Measurements from ENCODE around the gene CD3D.

Gene CD3D

DNA sequence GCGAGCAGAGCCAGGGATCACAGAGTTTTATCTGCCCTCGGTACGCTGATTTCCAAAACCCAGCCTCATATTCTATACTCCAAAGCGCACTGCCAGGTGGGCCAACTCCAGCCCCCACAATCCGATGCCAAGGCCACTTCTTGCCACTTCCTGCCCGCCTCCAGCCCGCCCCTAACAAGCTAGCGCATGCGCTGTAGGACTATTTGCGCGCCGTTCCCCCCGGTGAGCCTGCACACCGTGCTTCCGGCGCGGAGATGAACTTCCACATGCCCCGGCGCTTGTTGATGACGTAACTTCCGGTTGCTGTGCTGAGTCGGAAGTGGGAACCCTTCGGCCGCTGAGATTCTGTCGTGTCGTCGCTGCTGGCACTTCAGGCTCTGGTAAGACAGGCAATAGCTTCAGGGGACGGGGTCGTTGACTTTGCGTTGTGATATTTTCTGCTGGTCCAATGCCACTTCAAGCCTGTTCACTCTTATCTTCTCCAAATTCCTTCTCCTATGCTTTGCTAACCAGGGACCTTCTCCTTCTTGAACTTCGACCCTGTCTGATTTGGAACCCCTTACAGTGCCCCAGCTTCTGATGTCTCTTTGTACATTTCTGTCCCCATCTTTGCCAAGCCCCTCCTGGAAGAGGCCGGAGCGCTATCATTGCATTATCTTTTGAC, 16.9 kb upstream of the CD3D start, which contains the start of gene UBE4A:
Gene UBE4A, plus strand, starts transcription at position 306 of the 664 bp plus-strand sequence. CDS start 5,481 bp downstream, outside the sequence.
- no peaks in the 10 kb centered on the region for H3K4me1 ChIP-seq
- no peaks in the 10 kb centered on the region for H3K9me3 ChIP-seq
- H3K4me3 ChIP-seq (ENCODE audit: low read depth, low read length), result peak within 1 kb of the TSS; percentile 99
- TF ChIP-seq, protein P1, sequence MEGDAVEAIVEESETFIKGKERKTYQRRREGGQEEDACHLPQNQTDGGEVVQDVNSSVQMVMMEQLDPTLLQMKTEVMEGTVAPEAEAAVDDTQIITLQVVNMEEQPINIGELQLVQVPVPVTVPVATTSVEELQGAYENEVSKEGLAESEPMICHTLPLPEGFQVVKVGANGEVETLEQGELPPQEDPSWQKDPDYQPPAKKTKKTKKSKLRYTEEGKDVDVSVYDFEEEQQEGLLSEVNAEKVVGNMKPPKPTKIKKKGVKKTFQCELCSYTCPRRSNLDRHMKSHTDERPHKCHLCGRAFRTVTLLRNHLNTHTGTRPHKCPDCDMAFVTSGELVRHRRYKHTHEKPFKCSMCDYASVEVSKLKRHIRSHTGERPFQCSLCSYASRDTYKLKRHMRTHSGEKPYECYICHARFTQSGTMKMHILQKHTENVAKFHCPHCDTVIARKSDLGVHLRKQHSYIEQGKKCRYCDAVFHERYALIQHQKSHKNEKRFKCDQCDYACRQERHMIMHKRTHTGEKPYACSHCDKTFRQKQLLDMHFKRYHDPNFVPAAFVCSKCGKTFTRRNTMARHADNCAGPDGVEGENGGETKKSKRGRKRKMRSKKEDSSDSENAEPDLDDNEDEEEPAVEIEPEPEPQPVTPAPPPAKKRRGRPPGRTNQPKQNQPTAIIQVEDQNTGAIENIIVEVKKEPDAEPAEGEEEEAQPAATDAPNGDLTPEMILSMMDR (IDR thresholded peaks at IDR 0.05; ENCODE audit: low read depth, low read length), result no peak
- peak; percentile 96 for DNase-seq
- no peaks in the 10 kb centered on the region; the same call in 1 of the 2 replicates for H3K36me3 ChIP-seq
- no peaks in the 10 kb centered on the region for H3K27me3 ChIP-seq

DNA sequence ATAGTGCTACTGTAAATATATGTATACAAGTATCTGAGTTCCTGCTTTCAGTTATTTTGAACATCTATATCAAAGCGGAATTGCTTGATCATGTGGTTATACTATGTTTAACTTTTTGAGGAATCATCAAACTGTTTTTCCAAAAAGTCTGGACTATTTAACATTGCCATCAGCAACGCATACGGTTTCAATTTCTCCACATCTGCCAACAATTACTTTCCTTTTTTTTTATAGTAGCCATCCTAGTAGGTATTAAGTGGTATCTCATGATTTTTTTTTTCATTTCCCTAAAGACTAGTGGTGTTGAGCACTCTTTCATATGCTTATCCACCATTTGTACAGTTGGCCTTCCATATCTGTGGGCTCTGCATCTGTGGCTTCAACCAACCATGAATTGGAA, 15.6 kb upstream of the CD3D start:
- Histone ChIP-seq H3K27me3 (no peaks in the 10 kb centered on the region), H3K4me1 (no peaks in the 10 kb centered on the region), H3K36me3 (no peaks in the 10 kb centered on the region), H3K9me3 (no peaks in the 10 kb centered on the region), H3K4me3 (ENCODE audit: low read depth, low read length) (no peak overlapping the region)
- DNase-seq, result no peak
- TF ChIP-seq, protein P1 (IDR thresholded peaks at IDR 0.05; ENCODE audit: low read depth, low read length), result no peak

DNA sequence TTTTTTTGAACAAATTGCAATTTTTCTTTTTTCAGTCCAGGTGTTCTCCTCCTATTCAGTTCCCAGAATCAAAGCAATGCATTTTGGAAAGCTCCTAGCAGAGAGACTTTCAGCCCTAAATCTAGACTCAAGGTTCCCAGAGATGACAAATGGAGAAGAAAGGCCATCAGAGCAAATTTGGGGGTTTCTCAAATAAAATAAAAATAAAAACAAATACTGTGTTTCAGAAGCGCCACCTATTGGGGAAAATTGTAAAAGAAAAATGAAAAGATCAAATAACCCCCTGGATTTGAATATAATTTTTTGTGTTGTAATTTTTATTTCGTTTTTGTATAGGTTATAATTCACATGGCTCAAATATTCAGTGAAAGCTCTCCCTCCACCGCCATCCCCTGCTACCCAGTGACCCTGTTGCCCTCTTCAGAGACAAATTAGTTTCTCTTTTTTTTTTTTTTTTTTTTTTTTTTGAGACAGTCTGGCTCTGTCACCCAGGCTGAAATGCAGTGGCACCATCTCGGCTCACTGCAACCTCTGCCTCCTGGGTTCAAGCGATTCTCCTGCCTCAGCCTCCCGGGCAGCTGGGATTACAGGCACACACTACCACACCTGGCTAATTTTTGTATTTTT, 10.7 kb upstream of the CD3D start:
- Histone ChIP-seq H3K4me3 (ENCODE audit: low read depth, low read length) (no peak overlapping the region), H3K4me1 (no peaks in the 10 kb centered on the region), H3K27me3 (peaks cover 38% of the 10 kb centered on the region), H3K36me3 (no peaks in the 10 kb centered on the region), H3K9me3 (no peaks in the 10 kb centered on the region)
- no peak for DNase-seq
- TF ChIP-seq, protein P1 (IDR thresholded peaks at IDR 0.05; ENCODE audit: low read depth, low read length), result peak; percentile 50

DNA sequence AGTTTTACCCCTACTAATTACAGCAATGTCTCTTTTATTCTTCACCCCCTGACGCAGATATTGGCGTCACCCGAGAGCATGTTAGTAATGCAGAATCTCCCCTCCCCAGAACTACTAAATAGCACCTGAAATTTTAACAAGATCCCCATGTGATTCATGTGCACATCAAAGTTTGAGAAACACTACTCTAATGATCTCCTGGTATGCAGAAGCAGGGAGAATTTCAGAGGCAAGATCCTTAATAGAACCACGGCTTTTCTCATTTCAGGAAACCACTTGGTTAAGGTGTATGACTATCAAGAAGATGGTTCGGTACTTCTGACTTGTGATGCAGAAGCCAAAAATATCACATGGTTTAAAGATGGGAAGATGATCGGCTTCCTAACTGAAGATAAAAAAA, 7.0 kb upstream of the CD3D start:
- TF ChIP-seq, protein P1 (IDR thresholded peaks at IDR 0.05; ENCODE audit: low read depth, low read length), result no peak
- no peaks in the 10 kb centered on the region for H3K36me3 ChIP-seq

DNA sequence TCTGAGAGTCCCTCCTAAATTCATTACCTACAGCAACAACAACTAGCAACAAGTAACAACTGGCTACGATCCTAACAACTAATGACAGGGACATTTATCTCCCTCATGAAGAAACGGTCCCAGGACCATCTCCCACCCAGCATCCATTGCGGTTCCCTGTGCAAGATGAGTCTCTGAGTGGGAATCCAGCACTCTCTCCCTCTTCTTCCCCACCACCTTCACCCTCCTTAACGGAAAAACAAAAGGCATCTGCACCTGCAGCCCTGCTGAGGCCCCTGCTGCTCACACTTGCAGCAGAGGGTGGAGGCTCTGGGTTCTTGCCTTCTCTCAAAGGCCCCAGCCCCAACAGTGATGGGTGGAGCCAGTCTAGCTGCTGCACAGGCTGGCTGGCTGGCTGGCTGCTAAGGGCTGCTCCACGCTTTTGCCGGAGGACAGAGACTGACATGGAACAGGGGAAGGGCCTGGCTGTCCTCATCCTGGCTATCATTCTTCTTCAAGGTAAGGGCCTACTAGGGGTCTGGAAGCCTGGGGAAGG, 1.5 kb upstream of the CD3D start, which contains the start of gene CD3G:
Gene CD3G, plus strand, starts transcription at position 364 of the 535 bp plus-strand sequence. Its CDS starts 80 bp downstream, at position 444.
- no peaks in the 10 kb centered on the region for H3K36me3 ChIP-seq
- peaks cover 22% of the 10 kb centered on the region for H3K27me3 ChIP-seq
- H3K4me3 ChIP-seq (ENCODE audit: low read depth, low read length), result no peak within 1 kb of the TSS
- DNase-seq, result no peak
- no peaks in the 10 kb centered on the region for H3K9me3 ChIP-seq
- TF ChIP-seq, protein P1 (IDR thresholded peaks at IDR 0.05; ENCODE audit: low read depth, low read length), result no peak
- H3K4me1 ChIP-seq, result no peaks in the 10 kb centered on the region

More for the DNA sequence above, 7.0 kb upstream of the CD3D start:
- H3K27me3 ChIP-seq, result peaks cover 50% of the 10 kb centered on the region
- no peak overlapping the region for H3K4me3 ChIP-seq (ENCODE audit: low read depth, low read length)
- H3K4me1 ChIP-seq, result no peaks in the 10 kb centered on the region
- DNase-seq, result no peak
- H3K9me3 ChIP-seq, result no peaks in the 10 kb centered on the region

DNA sequence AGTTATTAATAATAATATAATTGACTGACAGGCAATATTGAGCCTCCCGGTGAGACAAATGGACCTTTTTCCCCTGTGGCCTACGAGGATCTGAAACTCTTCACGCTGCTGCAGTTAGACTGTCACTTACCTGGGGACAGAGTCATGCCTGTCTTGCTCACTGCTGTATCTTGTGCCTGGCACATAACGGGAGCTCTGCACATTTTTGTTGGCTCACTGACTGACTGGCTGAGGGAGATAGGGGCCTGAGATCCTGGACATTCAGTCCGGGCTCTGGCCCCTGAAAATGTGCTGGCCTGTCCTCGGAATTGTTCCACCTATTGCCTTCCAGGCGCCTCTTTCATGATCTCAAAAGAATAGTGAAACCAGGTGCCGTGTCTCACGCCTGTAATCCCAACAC, 743 bp upstream of the CD3D start:
- TF ChIP-seq, protein P1 (IDR thresholded peaks at IDR 0.05; ENCODE audit: low read depth, low read length), result no peak
- H3K27me3 ChIP-seq, result peaks cover 20% of the 10 kb centered on the region
- H3K4me1 ChIP-seq, result no peaks in the 10 kb centered on the region
- no peak for DNase-seq
- H3K36me3 ChIP-seq, result no peaks in the 10 kb centered on the region
- H3K4me3 ChIP-seq (ENCODE audit: low read depth, low read length), result no peak overlapping the region
- no peaks in the 10 kb centered on the region for H3K9me3 ChIP-seq

Data from BE2C (cell line).